GM21390 (cell line): ENCODE results near the gene PLA2G4C.
"Not testable (repeated sequence)": the region's sequence is repeated elsewhere in the genome, so short reads cannot be mapped to it uniquely, and the experiment has no call there.

Experiments
- ATAC-seq: cut with Tn5 transposase; IDR thresholded peaks from one replicate; pipeline ENCODE4 v1.9.1; 2021; ENCODE audit not compliant: unreplicated experiment

The PLA2G4C gene

DNA sequence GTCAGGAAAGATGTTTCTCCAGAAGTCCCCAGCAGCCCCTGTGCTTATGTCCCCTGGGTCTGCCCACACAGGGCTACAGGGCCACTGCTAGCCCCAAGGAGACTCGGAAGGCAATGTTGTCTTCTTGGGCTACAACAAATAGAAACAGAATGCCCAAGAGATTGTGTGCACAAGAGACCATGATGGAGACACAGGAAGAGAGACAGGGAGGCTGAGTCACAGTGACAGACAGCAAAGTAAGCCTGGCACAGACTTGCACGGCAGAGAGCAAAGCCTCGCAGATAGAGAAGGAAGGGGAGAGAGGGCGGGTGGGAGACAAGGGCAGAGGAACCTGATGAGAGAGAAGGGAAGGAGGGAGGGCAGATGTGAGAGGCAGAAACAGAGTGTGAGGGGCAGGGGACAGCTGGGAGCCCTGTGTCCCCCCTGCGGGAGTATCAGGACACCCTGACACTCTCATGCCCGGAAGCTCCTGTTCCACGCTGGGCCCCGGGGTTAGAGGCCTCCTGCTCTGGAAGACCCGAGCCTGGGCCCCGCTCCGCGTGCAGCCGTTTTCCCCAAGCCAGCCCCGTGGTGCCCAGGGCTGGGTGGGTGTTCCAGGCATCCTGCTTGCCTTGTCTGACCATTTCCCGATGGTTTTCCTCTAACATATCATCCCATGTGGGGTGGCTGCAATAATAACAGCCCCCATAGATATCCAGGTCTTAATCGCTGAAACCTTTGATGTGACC is 2.7 kb upstream of the PLA2G4C start:
- ATAC-seq, result no peak

DNA sequence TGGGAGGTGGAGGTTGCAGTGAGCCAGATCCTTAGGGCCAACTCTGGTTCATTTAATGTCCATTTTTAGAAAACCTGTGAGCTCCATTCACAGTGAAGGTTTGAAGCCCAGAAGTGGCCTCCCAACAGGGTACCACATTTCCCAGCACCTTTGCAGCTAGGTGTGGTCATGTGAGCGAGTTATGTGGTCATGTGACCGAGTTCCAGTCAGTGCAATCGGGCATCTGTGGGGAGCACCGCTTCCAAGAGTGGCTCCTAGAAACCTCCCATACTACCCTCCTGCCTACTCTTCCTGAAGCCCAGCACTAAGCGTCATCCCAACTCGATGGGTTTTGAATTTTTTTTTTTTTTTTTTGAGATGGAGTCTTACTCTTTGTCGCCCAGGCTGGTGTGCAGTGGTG is 663 bp upstream of the PLA2G4C start:
- no peak for ATAC-seq

DNA sequence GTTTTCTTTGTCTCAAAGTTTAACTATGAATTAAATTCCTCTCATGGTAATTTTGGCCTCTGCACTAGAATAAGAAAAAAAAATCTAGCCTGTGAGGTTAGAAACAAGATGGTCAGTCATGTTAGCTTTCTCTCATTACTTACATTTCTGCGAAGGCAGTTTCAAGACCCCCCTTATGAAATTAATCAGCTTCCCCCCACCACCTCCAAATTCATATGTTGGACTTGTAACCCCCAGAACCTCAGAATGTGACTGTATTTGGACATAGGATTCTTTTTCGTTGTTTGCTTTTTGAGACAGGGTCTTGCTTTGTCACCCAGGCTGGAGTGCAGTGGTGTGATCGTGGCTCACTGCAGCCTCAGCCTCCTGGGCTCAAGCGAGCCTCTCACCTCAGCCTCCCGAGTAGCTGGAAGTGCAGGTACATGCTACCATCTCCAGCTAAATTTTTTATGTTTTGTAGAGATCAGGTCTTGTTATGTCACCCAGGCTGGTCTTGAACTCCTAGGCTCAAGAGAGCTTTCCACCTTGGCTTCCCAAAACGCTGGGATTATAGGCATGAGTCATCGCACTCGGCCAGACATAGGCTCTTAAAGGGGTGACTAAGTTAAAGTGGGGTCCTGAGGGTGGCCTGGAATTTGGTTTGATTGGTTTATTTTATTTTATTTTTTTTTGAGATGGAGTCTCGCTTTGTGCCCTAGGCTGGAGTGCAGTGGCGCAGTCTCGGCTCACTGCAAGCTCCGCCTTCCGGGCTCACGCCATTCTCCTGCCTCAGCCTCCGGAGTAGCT is 1.4 kb downstream of the PLA2G4C start:
- no peak for ATAC-seq

DNA sequence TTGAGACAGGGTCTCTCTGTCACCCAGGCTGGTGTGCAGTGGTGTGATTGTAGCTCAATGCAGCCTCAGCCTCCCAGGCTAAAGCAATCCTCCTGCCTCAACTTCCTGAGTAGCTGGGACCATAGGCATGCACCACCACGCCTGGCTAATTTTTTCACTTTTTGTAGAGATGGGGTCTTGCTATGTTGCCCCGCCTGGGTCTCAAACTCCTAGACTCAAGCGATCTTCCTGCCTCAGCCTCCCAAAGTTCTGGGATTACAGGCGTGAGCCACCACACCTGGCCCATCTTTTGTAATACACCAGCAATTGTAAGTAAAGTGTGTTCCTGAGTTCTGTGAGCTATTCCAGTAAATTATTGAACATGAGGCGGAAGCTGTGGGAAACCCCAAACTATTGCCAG is 6.7 kb downstream of the PLA2G4C start:
- no peak for ATAC-seq

DNA sequence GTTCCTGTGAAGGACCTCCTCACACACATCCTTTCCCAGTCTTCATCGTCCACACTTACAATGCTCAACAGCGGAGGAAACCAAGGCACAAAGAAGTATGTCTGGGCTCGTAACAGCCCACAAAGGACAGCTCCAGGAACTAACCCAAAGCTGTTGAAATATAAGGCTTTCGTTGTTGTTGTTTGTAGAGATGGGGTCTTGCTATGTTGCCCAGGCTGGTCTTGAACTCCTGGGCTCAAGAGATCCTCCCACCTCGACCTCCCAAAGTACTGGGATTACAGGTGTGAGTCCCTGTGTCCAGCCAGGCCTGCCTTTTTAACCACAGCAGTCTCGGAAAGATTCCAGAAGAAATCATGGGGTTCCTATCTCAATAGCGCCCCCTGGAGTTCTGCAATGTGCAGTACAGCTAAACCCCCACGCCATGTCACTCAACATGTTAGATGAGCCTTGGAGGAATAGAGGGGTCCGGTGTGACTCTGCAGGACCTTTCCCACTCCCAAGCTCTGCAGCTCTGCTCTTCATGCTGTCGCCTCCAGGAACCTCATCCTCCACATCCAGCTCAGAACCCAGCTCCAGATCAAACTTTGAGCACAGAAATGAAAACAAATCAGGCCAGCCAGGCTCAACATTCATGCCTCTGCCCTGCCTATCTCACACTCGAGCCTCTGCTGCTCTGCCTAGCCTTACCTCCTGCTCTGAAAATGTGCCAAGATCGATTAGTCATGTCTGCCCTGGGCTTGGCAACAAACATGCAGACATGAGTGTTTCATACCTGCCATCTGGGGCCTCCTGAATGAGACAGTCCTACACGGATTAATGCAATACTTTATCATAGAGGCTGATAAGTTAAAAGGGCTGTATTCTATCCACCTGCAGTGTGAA is 7.5 kb downstream of the PLA2G4C start:
- no peak for ATAC-seq

DNA sequence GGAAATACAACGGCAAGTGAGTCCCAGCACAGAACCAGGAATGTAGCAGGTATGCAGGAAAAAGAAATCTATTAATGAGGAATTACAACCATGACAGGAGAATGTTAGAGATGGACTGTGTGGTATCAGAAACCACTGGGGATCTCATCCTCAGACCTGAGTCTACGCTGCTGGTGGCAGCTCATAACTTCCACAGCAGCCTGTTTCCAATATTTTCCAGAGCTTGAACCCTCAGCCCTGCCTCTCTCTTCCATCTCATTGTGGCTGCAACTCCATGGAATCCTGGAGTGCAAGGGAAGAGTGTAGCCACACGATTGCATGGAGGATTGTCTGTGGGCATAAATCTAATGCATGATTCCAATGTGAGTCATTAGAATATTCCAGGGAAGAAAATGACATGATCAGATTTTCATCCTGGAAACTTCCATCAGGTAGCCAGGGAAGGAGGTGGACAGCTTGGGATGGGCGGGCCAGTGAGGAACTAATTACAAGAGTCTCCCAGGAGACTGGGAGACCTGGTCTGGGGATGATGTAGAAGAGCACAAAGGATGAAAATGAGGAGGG is 14.9 kb downstream of the PLA2G4C start:
- no peak for ATAC-seq

DNA sequence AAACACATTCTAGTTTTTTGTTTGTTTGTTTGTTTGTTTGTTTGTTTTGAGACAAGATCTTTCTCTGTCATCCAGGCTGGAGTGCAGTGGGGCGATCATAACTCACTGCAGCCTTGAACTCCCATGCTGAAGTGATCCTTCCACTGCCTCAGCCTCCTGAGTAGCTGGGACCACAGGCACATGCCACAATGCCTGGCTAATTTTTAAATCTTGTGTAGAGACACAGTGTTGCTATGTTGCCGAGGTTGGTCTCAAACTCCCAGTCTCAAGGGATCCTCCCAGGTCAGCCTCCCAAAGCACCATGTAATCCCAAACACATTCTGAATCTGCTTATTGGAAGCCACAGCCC is 15.8 kb downstream of the PLA2G4C start:
- no peak for ATAC-seq

DNA sequence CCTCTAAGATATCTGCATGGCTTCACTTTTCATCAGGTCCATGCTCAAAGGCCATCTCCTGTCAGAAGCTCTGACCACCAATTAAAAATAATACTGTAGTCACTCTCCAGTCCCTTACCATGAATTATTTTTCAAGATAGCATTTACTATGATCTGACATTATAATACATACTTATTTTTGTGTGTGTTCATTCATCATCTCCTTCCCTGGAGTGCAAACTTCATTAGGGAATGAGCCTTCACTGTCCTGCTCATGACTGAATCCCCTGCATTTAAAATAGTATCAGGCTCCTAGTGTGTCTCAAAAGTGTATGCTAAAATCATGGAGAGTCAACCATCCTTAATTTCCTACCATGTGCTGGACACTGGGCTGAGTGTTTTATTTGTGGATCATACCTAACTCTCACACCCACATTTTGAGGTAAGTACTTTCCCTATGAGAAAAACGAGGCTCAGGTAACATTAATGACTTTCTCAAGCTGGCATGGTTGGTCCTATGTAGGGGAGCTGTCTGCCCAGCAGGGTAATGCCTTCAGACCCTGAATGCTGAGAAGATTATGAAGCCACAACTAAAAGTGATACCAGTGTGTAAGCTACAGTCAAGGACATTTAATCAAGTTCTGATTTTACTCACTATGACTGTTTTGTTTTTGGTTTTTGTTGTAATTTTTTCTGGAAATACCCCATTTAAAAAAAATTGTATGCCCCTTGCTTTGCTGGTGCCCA is 16.3 kb downstream of the PLA2G4C start:
- no peak for ATAC-seq

DNA sequence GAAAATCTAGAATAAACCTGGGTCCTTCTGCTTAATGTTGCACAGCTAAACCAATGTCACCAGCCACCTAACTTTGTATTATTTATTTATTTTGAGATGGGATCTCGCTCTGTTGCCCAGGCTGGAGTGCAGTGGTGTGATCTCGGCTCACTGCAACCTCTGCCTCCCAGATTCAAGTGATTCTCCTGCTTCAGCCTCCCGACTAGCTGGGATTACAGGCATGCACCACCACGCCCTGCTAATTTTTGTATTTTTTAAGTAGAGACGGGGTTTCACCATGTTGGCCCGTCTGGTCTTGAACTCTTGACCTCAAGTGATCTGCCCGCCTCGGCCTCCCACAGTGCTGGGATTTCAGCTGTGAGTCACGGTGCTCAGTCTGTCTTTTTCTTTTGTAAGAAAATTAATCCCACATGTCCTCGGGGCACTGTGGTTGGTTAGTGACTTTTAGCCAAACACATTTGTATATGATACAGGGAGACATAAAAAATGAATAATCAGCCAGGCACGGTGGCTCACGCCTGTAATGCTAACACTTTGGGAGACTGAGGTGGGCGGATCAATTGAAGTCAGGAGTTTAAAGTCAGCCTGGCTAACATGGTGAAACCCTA is 19.4 kb downstream of the PLA2G4C start:
- ATAC-seq, result not testable (repeated sequence)

DNA sequence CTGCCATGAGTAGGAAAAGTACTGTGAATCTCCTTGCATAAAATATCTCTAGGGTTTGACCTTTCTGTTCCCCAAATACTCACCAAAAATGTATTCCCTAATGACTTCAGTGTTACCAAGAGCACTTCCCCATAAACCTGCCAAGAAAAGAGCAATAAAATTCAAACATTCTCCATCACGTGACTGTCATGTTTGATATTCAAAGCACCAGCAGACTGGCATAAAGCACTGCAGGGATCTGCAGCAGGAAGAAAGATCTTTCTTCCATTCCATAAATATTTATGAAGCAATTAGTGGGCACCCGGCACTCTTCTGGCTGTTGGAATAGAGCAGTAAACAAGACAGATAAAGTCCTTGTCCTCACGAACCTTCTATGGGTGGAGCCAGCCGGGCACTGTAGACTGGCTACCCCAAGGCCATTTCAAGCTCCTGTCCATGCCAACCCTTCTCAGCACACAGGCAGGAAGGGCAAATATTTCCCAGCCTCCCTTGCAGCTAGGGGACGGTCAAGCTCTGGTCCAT is 20.3 kb downstream of the PLA2G4C start:
- no peak for ATAC-seq

DNA sequence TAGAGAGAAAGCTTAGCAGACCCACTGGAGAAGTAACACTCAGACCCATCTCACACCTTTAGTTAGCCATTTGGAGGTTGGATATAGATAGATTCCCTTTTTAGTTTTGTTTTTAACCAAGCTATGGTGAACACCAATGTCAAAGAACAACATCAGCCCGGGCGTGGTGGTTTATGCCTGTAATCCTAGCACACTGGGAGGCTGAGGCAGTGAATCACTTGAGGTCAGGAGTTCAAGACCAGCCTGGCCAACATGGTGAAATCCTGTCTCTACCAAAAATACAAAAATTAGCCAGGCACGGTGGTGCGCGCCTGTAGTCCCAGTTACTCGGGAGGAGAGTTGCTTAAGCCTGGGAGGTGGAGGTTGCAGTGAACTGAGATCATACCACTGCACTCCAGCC is 21.6 kb downstream of the PLA2G4C start:
- not testable (repeated sequence) for ATAC-seq

DNA sequence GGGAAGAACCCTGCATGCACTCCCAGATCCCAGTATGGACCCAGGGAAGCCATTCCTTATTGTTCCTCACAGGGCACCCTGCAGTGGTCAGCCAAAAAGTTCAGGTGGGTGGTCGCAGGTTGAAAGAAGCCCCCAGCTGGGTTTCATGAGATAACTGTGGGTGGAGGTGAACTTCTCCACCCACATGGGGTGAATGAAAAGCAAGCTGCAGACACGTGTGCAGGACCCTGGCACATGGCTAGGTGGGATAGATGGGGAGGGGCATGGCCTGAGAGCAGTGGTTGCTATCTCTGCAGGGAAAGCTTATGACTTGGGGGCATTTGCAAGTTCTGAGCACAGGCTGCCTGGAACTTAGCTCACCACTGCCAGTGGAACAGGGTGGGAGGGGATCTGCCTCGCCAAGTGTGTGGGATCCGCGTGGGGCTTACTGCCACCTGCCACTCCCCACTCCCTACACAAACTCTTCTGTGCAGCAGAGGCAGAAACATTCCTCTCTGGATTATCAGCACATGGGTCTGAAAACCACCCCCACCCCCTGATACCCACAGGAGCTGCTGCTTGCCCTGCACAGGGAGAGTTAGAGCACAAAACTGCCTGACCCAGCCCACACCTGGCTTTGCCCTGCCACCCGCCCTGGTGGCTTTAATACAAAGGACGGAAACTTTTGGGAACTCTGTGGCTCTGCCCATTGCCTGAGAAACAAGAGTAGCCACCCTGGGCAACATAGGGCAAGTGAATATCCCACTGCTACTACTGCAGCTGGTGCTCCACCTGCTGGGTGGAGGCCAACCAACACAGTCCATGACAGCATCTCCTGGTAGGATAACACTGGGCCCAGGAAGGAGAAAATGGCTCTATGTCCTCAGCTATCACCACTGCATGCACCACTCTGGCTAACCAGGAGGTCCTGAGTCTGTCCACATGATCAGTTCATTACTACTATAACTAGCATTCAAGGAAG is 24.4 kb downstream of the PLA2G4C start:
- no peak for ATAC-seq

DNA sequence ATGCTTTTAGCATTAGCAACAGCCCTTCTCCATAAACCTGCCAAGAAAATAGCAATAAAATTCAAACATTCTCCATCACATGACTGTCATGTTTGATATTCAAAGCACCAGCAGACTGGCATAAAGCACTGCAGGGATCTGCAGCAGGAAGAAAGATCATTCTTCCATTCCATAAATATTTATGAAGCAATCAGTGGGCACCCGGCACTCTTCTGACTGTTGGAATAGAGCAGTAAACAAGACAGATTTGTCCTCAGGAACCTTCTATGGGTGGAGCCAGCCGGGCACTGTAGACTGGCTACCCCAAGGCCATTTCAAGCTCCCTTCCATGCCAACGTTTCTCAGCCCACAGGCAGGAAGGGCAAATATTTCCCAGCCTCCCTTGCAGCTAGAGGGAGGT is 25.5 kb downstream of the PLA2G4C start:
- ATAC-seq, result no peak

DNA sequence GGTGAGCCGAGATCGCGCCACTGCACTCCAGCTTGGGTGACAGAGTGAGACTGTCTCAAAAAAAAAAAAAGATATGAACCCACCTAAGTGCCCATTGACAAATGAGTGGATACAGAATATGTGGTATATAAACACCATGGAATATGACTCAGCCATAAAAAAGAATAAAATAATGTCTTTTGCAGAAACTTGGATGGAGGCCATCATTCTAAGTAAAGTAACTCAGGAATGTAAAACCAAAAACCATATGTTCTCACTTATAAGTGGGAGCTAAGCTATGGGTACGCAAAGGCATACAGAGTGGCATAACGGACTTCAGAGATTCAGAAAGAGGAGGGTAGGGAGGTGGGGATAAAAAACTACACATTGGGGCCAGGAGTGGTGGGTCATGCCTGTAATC is 29.5 kb downstream of the PLA2G4C start:
- ATAC-seq, result no peak

DNA sequence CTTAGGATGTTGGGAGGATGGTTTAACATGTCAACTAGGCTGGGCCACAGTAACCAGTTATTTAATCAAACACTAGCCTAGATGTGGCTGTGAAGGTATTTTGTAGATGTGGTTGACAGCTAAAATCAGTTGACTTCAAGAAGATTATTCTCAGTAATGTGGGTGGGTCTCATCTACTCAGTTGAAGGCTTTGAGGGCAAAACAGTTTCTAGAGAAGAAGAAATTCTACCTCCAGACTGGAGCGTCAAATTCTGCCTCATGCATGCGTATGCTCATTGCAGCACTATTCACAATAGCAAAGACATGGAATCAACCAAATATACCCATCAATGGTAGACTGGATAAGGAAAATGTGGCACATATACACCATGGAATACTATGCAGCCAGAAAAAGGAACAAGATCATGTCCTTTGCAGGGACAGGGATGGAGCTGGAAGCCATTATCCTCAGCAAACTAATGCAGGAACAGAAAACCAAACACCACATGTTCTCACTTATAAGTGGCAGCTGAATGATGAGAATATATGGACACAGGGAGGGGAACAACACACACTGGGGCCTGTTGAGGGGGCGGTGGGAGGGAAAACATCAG is 40.3 kb downstream of the PLA2G4C start:
- ATAC-seq, result not testable (repeated sequence)

DNA sequence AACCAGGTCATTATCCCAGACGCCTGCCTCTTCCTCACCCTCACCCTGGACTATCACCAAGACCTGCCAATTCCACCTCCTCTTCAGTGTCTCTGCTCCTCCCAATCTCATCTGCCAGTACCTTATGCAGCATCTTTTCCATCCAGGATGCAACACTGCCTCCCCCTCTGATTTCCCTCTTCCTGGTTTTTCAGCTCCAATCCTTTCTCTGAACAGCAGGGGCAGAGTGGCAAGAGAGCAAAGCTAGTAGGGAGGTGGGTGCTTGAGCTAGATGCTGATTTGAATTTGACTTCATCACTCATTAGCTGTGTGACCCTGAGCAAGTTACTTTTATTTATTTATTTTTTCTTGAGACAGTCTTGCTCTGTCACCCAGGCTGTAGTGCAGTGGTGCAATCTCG is 41.2 kb downstream of the PLA2G4C start:
- ATAC-seq, result no peak

DNA sequence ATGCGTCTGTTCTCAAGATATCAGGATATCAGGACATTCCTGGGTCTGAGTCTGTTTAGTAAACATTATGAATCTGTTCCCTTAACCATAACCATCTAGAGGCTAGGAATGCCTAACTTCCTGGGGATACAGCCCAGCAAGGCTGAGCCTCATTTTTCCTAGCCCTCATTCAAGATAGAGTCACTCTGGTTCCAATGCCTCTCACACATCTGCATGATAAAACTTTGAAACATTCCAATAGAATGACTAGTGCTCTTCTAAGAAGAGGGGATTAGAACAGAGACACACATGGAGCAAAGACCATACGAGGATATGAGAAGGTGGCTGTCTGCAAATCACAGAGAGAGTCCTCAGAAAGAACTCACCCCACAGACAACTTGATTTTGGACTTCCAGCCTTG is 46.1 kb downstream of the PLA2G4C start:
- ATAC-seq, result no peak
